GM21576 (cell line): ENCODE measurements around the gene PMEPA1.

Experiments used
- ATAC-seq: cut with Tn5 transposase; IDR thresholded peaks from one replicate; pipeline ENCODE4 v1.9.1; 2021; ENCODE audit warnings: mild to moderate bottlenecking, moderate library complexity; ENCODE audit not compliant: unreplicated experiment

The PMEPA1 gene

GRCh38 chr20:57712851-57713504 lies 3.2 kb upstream of the PMEPA1 start:
- ATAC-seq = no peak

- ATAC-seq = no peak
Observed at GRCh38 chr20:57712341-57712740, 2.5 kb upstream of the PMEPA1 start.

- no peak for ATAC-seq
Observed at GRCh38 chr20:57711826-57712225, 2.0 kb upstream of the PMEPA1 start.

GRCh38 chr20:57711311-57711712 lies 1.5 kb upstream of the PMEPA1 start:
- no peak for ATAC-seq

- no peak for ATAC-seq
Observed at GRCh38 chr20:57710841-57711240, 1.0 kb upstream of the PMEPA1 start.

GRCh38 chr20:57708694-57709673 lies 831 bp downstream of the PMEPA1 start:
- no peak for ATAC-seq

GRCh38 chr20:57707849-57708693 lies 1.7 kb downstream of the PMEPA1 start:
- ATAC-seq = no peak

GRCh38 chr20:57707320-57707719 lies 2.5 kb downstream of the PMEPA1 start:
- ATAC-seq = no peak

- no peak for ATAC-seq
Observed at GRCh38 chr20:57705127-57705899, 4.5 kb downstream of the PMEPA1 start.

- ATAC-seq = no peak
Observed at GRCh38 chr20:57704245-57704644, 5.6 kb downstream of the PMEPA1 start.

- no peak for ATAC-seq
Observed at GRCh38 chr20:57703013-57703412, 6.8 kb downstream of the PMEPA1 start.

GRCh38 chr20:57702521-57702920 lies 7.3 kb downstream of the PMEPA1 start:
- ATAC-seq = no peak

GRCh38 chr20:57702091-57702490 lies 7.7 kb downstream of the PMEPA1 start:
- ATAC-seq = no peak

- ATAC-seq = no peak
Observed at GRCh38 chr20:57701651-57702050, 8.2 kb downstream of the PMEPA1 start.

GRCh38 chr20:57701090-57701489 lies 8.7 kb downstream of the PMEPA1 start:
- no peak for ATAC-seq

- no peak for ATAC-seq
Observed at GRCh38 chr20:57699395-57699794, 10.4 kb downstream of the PMEPA1 start.

GRCh38 chr20:57698867-57699275 lies 10.9 kb downstream of the PMEPA1 start:
- no peak for ATAC-seq

- ATAC-seq = no peak
Observed at GRCh38 chr20:57698116-57698866, 11.5 kb downstream of the PMEPA1 start.

- no peak for ATAC-seq
Observed at GRCh38 chr20:57697543-57697942, 12.3 kb downstream of the PMEPA1 start.
